Body of pancreas (tissue), 4 donors: ENCODE data around the gene ITPK1.

Experiments
- CTCF ChIP-seq, 7 experiments: fragments of 450-650 bp in 4 of 7; fragments of 200-600 bp in 3 of 7; sonication (generic) in 3 of 7; IDR thresholded peaks; one replicate each; pipeline ENCODE4 v1.5.1; 2016 to 2019; ENCODE audit warnings: antibody characterized with exemption in 7 of 7
- POLR2A ChIP-seq, 3 donors: fragments of 450-650 bp; IDR thresholded peaks; one replicate each; pipeline ENCODE4 v1.6.1; 2016; ENCODE audit warnings: antibody characterized with exemption in 3 of 3, mild to moderate bottlenecking in 2 of 3

GRCh38 chr14:92929689-92930608 lies 185.8 kb downstream of the ITPK1 start:
- TF ChIP-seq CTCF (IDR thresholded peaks at IDR 0.05), result no peak
- no peak for TF ChIP-seq POLR2A (IDR thresholded peaks at IDR 0.05)
